KG1 (cell line): ENCODE measurements around the gene CCER1.

ENCODE experiments used
- DNase-seq: peaks from one replicate; lab custom pipeline; 2025; lab: John Stamatoyannopoulos, UW

CCER1 gene

DNA sequence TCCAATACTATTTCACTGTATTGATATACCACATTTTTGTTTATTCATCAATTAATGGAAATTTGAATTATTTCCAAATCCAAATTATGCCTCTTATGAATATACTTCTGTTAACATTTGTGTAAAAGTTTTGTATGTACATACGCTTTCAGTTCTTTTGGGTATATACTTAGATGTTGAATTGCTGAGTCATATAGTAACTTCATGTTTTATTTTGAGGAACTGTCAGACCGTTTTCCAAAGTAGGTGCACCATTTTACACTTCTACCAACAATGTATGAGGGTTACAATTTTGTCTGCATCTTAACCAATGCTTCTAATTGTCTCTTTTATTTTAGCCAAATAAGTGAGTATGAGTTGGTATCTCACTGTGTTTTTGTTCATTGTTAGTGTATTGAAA is 10.2 kb upstream of the CCER1 start:
- DNase-seq, result no peak

DNA sequence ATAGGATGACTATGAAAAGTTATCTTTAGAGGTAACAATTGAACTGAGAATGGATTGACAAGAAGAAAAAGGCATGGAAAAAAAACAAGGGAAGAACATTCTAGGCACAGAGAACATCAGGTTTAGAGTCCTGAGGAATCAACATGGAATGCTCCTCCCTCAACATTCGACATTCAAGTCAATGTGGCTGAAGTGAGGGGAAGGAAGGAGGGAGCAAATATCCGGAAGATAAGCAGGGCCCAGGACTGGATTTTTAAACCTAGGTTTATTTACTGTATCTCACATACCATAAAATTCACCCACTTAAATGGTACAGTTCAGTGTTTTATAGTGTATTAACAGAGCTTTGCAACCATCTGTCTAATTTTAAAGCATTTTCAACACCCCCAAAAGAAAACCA is 9.6 kb upstream of the CCER1 start:
- no peak for DNase-seq

DNA sequence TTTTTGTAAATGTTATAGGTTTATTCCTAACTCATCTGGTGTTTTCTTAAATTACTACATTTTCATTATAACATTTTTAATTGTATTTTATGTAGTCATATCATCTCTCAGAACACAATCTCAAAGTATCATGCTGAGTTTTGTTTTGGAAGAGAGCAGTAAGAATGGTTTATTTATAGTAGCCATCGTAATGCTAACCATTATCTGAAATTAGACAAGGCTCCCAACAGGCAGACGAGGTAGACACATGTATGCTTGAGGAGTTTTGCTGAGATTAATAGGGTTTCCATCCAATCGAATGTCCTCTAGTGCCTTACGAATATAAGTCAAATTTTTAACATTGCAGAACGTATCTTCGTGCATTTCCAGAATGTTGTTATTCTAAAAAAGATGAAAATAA is 9.0 kb upstream of the CCER1 start:
- DNase-seq, result no peak

DNA sequence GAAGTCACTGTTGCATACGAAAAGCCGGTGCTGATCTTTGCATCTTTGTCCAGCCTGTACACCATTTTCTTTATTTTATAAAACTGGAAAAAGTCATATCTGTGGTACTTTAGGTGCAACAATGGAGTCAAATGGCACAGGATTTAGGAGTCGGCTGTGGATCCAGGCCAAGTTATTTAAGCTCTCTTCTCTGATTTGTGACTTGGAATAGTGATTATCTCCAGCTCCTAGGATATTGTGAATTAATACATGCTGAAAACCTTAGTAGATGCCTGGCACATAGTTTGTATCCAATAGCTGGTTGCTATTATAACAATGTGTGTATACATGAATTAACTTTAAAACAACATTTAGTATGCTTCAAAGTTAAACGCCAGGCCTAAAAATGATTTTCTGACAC is 6.2 kb upstream of the CCER1 start:
- DNase-seq, result no peak

DNA sequence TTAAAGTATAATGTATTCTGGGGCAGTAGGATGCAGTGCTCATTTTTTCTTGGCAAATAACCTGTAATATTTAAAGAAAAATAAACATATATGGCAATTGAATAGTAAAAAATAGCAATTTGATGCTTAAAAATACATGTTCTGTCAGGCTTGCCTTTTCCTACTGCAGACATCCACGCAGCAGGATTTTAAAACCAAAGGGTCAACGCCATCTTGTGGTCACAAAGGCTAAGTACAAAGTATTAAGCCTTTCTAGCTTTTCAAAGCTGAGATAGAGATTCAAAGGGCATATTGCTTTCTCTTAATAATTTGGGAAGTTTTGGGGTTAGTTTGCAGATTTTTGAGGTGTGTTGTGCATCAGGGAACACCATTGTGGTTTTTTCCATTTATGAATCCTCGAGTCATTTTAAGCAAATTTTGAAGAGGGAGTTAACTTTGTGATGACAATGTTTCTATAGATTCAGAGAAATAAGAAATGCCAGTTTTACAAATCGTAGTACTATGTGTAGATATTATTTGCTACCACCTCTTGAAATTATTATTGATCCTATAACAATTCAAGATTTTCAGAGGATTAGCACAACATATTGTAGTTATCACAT is 4.7 kb upstream of the CCER1 start:
- DNase-seq, result peak; percentile 45

DNA sequence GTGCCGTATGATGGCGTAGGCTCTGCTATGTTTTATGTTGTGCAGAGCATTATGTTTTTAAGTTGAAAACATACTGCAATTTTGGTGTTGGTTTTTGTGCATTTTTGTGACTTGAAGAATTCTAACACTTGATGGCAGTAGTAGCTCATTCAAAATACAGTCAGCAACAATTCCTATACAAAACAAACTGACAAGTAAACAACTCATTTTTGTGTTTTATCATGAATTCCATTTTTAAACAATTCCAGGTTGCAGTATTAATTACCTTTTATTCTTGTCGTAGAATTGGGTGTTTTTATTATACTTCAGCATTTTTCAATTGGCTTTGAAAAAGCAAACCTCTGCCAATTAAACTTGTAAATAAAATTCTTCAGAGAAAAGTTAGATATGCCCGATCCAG is 4.1 kb upstream of the CCER1 start:
- DNase-seq, result no peak

DNA sequence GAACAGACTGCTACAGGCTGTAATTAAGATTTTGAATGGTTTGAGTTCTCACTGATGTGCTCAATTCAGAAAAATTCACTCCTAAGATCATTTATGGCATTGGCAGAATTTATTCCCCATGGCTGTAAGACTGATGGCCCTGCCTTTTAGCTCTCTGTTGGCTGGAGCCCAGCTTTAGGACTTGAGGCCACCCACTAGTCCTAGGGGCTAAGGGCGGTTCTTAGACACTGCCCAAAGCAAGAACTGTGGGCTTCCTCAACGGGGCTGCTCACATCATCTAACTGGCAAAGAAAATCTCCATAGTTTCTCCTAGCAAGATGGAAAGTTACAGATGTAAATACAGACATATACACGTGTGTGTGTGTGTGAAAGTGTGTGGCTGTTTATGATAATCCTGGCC is 3.4 kb upstream of the CCER1 start:
- DNase-seq, result no peak

DNA sequence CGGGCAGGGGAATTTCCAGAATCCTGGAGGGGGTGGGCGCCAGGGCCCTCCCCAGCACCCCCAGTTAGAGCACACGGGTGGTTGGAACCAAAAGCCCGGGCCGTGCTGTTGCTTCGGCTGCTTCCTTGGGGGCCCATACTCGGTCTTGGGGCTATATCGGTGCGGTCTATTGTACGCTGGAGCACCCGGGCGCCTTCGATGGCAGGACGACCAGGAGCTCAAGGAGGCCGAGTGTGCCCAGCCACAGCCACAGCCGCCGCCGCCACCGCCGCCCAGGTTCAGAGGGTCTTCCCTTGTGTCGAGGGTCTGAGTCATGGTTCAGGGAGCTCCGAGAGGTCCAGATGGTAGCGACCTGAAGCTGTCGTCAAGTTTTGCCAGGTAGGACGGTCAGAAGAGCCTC is 548 bp downstream of the CCER1 start:
- no peak for DNase-seq

DNA sequence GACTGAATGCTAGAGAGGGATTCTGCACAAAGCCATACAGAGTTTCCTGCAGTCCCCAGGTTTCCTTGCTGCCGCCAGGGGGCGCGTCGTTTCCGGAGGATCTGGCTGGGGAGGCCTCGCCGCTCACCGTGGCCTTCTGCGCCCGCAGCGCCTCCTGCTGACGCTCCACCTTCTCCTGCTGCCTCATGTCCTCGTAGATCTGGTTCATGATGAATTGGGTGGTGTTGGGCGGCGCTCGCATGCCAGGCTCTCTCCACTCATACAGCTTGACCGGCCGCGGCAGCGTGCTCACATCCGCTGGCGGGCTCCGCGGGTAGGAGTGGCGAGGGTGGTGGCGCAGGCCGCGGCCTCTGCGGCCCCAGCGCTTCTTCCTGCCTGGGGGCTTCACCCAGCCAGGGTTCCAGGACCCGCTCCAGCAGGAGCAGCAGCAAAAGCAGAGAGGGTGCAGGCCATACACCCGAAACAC is 987 bp downstream of the CCER1 start:
- no peak for DNase-seq

DNA sequence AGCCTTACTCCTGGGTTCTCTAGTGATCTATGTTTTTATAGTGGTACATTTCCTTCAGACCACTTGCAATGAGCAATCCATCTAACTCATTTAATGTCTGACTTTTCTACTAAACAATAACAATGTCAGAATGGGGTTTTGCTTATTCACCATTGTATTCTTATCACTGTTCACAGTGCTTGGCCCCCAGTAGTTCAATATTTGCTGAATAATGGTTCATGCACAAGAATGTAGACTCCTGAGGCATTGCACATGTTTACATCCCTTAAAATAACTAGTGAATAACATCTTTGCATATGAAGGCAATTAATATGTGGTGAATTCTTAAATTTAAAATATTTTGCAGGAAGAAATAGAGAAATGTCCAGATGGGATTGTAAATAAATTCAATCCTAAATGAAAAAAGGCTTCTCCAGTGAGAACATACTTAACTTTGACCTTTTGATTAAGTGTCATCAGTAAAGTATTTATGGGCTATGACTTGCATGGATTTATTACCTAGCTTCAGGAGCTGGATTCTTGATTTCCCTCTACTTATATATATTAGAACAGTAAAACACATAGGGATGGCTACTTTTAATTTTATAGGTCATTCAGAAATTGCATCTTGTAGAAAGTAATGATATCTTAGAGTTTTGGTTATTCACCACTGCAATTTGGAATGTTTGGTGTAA is 3.4 kb downstream of the CCER1 start:
- DNase-seq, result no peak

DNA sequence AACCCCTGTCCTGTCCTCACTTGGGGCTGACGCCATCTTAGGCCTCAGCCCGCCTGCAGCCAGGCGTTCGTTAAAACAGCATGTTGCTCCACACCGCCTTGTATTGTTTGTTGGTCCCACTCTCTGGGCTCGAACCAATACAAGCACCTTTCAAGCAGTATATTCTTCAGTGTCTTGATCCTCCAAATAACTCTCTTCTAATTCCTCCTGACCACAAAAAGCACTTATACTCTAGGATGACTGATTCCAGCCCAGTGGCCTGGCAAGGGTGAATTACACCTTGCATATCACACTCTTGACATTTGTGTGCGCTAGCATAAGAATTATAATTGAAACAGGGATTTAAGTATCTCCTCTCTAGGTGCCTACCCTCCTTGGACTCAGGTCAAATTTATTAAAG is 7.1 kb downstream of the CCER1 start:
- DNase-seq, result no peak

DNA sequence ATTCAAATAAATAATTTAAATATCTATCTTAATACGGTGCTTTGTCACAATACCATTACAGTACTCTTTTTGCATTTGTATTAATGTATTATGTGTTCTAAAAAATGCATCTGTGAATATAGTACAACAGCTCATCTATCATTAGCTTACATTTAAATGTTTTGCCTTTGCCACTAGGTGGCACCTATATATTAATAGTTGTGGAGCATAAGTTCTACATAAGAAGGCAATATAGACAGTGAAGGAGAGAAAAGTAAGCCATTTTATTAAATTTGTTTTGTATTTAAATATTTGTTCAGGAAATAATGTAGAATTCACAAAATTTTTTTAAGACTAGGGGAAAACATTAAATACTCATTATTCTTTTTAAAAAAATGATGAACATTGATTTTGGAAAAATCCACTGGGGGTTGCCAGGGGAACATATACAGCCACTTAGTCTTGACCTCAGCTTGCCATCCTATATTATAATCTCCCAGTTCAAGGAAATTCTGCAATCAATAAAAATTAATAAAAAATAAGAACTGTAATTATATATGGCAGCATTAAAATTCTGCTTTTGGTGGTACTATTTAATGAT is 9.8 kb downstream of the CCER1 start:
- DNase-seq, result peak; percentile 2

DNA sequence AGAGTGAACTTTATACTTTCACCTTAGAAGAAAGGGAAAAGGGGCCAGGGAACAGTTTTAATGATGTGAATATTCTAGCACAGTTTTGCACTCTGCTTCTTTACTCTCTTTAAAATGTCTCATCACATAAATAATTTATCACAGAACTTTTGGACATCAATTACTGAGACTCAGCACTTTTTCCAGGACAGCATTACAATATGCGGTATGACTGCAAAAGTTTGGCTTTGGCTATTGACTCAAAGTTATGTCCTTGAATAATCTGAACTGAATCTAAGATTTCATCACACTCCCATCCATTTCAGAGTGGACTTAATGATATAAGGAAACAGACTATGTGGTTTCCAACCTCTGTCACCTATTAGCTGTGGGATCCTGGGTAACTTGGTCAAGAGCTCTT is 11.7 kb downstream of the CCER1 start:
- no peak for DNase-seq

DNA sequence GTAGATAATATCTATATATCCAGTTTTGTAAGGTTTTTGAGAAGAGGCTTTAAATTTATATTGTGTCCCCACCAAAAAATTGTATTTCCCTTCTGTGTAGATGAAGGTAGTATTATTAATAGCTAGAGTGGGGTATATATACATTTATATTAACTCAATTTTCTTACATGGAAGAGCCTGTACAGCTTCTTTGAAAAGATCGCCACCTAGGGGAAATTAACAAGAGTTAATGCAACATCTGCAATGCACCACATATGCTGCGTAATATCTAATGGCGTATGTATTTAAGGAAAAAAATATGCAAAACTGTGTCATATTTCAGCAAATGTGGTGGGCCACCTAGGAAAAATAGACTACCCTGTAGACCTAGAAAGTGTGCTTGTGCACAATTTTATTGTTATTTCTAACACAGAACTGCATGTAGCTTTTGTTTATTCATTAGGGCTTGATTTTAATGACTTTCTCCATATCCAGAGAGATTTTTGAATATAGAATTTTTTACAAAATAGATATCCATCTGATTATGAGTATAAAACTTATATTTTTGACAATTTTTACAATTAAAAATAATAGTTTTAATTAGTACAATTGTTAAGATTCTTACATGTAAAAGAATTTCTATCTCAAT is 14.0 kb downstream of the CCER1 start:
- DNase-seq, result peak; percentile 6

DNA sequence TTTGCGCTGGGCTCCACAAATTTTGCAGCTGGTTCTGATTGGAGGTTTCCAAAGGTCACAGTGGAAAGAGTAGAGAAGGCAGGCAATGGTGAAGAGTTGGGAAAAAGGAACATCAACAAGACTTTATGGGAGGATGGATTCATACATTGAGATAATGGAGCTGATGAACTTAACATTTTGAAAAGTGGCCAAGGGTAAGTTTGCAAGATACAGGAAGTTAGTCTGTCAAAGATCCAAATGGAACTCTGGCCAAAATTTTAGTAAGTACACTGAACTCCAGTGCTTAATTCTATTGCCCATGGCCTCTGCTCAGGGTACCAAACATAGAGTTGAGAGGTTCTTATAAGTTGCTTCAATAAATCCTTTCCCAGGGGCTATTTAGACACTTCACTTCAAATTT is 15.6 kb downstream of the CCER1 start:
- no peak for DNase-seq

DNA sequence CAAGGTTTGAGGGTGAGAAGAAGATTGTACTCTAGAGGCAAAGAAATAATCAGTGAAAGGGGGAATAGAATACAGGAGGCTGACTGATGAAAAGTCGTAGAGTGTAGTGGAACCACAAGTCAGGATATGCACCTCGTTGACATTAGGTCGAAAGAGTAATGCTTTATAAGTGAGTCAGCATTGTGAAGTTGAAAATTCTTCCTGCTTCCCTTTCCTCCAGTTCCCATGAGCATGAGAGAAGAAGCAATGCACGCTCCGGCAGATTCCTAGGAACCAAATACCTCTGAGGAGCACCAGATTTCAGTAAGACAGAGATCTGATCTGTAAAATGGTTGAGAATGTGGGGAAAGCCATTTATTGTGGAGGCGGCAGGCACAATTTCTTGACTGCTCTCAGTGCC is 16.5 kb downstream of the CCER1 start:
- DNase-seq, result no peak

DNA sequence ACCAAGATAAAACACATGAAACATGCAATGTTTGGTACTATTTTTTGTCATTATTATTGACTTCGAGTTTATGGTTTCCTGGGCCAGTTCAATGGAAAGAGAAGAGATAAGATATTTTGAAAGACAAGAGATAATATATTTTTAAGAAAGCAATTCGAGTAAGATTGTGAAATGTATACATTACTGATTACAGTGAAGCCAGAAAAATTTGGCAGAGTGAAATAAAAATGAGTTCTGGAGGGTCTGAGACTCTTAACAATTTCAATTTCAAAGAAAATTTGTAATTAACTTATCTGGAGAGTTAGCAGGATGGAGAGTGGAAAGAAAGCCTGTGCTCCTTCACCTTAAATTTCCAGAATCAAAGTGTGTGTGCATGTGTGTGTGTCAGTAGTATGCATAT is 17.3 kb downstream of the CCER1 start:
- no peak for DNase-seq

DNA sequence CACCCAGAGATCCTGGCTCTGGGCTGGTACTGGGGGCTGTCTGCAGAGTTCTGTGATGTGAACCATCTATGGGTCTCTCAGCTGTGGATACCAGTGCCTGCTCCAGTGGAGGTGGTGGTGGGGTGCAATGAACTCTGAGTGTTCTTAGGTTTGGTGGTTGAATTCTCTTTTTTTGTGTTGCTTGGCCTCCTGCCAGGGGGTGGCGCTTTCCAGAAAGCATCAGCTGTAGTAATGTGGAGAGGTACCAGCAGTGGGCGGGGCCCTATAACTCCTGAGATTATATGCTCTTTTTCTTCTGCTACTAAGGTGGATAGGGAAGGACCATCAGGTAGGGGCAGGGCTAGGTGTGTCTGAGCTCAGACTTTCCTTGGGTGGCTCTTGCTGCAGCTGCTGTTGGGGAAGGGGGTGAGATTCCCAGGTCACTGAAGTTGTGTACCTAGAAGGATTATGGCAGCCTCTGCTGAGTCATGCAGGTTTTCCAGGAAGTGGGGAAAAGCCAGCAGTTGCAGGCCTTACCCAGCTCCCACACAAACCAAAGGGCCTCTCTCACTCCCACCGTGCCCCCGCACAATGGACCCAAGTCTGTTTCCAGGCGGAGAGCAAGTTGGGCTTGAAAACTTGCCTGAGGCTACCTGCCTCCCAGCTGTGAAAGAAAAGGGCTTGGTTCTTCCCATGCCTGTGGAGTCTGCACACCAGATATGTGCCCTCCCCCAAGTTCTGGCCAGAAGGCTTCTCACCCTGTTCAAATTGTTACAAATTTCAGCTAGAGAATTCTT is 18.6 kb downstream of the CCER1 start:
- no peak for DNase-seq

DNA sequence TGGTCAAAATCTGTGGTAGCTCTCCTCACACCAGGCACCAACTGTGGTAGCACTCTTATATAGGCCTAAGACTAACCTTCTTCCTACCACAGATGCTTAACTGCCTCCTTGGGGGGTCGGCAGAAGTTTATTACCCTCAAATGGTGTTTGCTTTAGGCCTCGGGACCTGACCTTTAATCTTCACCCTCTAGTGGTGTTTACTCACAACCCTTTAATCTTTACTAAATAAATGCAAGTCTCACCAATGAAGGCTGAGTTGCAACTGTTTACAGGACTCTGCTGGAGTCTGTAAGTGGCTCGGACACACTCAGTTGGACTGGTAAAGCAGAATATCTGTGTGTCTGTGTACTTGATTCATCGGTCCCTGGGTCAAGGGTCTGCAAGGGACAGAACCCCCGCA is 29.4 kb downstream of the CCER1 start:
- DNase-seq, result no peak

DNA sequence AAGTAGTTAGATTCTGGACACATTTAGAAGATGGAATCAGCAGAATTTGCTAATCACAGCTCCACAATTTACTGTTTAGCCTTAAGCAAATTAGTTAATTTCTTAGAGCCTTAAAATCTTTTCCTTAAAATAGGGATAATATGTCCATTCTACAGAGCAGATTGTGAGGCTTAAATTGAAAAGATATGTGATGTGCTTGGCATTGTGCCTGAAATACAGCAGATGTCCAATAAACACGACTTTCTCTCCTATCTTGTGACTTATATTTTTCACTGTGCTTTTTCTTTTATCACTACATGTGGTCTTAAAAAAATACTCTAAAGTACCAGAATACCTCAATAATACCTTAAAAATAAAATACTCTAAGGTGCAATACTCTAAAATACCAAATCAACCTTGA is 30.6 kb downstream of the CCER1 start:
- DNase-seq, result no peak

DNA sequence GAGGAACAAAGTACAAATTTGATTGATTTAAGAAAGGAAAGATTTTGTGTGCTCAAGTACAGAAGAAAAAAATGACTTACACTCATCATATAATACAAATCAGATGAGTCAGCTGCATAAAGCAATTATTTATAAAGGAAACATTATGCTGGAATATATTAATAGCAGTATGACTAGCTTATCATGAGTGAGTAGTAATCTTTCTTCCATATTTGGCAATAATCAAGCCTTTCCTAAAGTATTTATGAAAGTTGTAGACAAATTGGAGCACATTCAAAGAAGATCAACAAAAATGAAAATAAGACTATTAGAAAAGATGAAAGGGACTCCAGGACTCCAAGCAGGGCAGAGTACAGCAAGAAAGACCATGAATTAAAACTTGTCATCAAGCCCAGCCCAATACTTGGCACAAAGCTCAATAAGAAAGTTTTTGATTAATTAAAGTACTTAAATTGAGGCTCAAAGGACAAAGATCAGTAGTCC is 32.8 kb downstream of the CCER1 start:
- no peak for DNase-seq

DNA sequence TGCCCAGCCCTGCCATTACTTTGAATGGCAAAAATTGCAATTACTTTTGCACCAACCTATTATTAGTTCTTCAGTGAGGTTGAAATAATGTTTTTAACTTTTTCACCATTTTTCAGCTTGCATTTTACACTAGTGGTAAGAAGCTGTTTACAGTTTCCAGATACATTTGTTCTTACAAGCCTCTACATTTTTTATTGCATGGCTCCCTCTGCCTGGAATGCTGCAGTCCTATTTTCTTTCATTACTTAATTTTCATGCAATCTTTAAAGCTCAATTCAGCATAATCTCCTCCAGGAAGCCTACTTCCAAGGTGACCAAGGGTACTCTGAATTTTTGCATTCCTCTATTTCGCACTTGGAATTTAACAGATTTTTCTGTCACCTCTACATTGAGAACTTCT is 33.4 kb downstream of the CCER1 start:
- no peak for DNase-seq
